ENCODE results near the gene CHMP5. TPM values are rescaled to one million over a fixed set of nuclear protein-coding genes. Genes with fewer than 3 reads are reported as not detected.

Gene CHMP5
- total RNA-seq, 4 donors from 2014 or later: 55.1 to 78.2 (median 60.3) TPM

DNA sequence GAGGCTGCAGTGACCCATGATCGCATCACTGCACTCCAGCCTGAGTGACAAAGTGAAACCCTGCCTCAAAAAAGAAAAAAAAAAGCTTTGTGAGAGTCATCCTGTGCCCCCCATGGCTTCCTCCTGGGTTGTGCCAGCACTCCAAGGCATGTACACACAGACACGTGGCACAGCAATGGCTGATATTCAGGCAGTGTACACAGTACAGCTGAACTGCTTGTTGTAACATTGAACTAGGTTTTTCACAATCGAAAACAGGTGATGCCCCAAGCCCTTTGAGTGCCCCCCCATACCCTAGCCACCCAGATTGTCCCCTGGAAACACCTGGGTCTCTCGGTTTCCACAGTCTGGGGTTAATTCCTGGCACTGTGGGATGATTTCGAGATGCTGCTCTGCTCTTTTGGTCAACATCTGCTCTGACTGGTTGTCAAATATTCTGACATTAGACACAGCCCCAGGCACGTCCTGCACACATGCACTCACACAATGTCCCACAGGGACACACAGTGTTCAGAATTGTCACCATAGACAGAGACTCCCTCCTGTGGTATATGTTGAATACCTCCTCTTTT lies 15.7 kb upstream of the CHMP5 start:
- no peak for DNase-seq
- Histone ChIP-seq H3K27ac (no peak overlapping the region), H3K9me3 (no peaks in the 10 kb centered on the region), H3K27me3 (no peaks in the 10 kb centered on the region), H3K4me3 (replicated peaks in 1 of 3) (no peak overlapping the region), H3K36me3 (peaks cover 8 to 13% of the 10 kb centered on the region in 2 donors), H3K4me1 (no peaks in the 10 kb centered on the region)
- intact Hi-C loops (cut with DNase I): no loop called here
- no peak for TF ChIP-seq POLR2A (IDR thresholded peaks at IDR 0.05)
- TF ChIP-seq, protein P1, sequence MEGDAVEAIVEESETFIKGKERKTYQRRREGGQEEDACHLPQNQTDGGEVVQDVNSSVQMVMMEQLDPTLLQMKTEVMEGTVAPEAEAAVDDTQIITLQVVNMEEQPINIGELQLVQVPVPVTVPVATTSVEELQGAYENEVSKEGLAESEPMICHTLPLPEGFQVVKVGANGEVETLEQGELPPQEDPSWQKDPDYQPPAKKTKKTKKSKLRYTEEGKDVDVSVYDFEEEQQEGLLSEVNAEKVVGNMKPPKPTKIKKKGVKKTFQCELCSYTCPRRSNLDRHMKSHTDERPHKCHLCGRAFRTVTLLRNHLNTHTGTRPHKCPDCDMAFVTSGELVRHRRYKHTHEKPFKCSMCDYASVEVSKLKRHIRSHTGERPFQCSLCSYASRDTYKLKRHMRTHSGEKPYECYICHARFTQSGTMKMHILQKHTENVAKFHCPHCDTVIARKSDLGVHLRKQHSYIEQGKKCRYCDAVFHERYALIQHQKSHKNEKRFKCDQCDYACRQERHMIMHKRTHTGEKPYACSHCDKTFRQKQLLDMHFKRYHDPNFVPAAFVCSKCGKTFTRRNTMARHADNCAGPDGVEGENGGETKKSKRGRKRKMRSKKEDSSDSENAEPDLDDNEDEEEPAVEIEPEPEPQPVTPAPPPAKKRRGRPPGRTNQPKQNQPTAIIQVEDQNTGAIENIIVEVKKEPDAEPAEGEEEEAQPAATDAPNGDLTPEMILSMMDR (IDR thresholded peaks at IDR 0.05): no peak
- WGBS, 2 donors: 83% methylated on average over 5 to 6 of the region's 6 CpGs

DNA sequence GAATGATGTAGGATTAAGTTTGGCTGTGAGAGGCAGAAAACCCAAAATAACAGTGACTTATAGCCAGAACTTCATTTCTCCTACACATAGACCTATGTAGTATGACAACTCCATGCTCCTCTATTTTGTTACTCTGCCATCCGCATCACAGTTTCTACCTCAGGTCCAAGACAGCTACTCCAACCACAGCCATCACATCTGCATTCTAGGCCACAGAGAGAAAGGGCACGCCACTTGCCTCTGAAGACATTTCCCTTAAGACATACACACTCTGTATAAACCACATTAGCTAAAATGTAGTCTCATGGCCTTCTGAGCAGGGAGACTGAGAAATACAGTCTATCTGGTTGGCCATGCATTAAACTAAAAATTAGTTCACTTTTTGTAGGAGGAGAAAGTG lies 14.9 kb upstream of the CHMP5 start:
- Histone ChIP-seq H3K4me1 (no peaks in the 10 kb centered on the region), H3K27me3 (no peaks in the 10 kb centered on the region), H3K4me3 (replicated peaks in 1 of 3) (no peak overlapping the region), H3K27ac (no peak overlapping the region), H3K9me3 (no peaks in the 10 kb centered on the region), H3K36me3 (peaks cover 16 to 20% of the 10 kb centered on the region in 2 donors)
- DNase-seq: no peak
- intact Hi-C loops (cut with DNase I): no loop called here
- 96 to 99% methylated on average over 2 of the region's 2 CpGs for WGBS, 2 donors
- TF ChIP-seq POLR2A (IDR thresholded peaks at IDR 0.05): no peak
- TF ChIP-seq, protein P1 (IDR thresholded peaks at IDR 0.05): no peak

DNA sequence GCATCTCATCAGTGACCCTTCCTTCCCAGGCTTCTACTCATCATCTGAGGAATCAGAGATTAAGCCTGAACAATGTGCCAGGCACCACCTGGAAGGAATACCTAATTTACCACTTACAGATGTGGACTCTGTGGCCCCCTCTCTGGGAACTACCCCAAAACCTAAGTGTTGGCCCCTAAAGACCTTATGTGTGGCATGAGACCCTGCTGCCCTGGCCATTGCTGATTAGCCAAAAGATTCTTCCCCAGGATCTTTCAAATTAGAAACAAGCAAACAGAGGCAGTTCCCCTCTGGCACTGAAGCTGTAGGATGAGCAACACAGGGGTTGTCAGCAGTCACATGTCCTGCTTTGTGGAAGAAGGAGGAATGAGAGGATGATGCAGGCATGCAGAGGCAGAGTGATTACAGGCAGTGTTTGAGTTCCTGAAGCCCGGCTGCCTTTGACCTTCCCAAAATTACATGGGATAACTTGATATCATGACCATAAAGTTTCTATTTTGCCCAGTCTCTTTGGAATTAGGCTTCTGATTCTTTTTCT lies 14.3 kb upstream of the CHMP5 start:
- TF ChIP-seq, protein P1 (IDR thresholded peaks at IDR 0.05): no peak
- TF ChIP-seq POLR2A (IDR thresholded peaks at IDR 0.05): no peak
- Histone ChIP-seq H3K27me3 (no peaks in the 10 kb centered on the region), H3K27ac (no peak overlapping the region), H3K36me3 (peaks cover 21 to 25% of the 10 kb centered on the region in 2 donors), H3K4me1 (no peaks in the 10 kb centered on the region), H3K9me3 (no peaks in the 10 kb centered on the region), H3K4me3 (replicated peaks in 1 of 3) (no peak overlapping the region)
- no peak for DNase-seq
- 83 to 94% methylated on average over 1 of the region's 1 CpG for WGBS, 2 donors
- intact Hi-C loops (cut with DNase I): no loop called here

DNA sequence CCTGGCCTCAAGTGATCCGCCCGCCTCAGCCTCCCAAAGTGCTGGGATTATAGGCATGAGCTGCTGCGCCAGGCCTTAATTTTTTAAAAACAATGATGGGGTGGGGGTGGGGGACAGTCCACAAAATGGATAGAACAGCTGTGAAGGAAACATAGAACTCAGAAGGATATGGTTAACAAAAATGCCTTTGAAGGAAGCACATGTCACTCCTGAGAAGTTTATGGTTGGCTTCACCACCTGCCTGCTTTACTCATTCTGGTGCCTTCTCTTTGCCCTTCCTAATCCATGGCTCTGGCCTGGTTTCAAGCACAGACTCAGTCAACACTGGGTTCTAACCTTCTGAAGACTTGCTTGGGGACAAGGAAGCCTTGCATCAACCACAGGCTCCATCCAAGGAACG lies 10.6 kb upstream of the CHMP5 start:
- no peaks in the 10 kb centered on the region for H3K9me3 ChIP-seq
- no peak overlapping the region for H3K4me3 ChIP-seq (replicated peaks in 1 of 3)
- H3K27me3 ChIP-seq: no peaks in the 10 kb centered on the region
- intact Hi-C loops (cut with DNase I): no loop called here
- no peak for DNase-seq
- 96 to 97% methylated on average over 4 of the region's 4 CpGs for WGBS, 2 donors
- TF ChIP-seq POLR2A (IDR thresholded peaks at IDR 0.05): no peak
- TF ChIP-seq, protein P1 (IDR thresholded peaks at IDR 0.05): no peak
- no peaks in the 10 kb centered on the region for H3K4me1 ChIP-seq
- H3K36me3 ChIP-seq: peaks cover 54 to 60% of the 10 kb centered on the region in 2 donors
- H3K27ac ChIP-seq: no peak overlapping the region

DNA sequence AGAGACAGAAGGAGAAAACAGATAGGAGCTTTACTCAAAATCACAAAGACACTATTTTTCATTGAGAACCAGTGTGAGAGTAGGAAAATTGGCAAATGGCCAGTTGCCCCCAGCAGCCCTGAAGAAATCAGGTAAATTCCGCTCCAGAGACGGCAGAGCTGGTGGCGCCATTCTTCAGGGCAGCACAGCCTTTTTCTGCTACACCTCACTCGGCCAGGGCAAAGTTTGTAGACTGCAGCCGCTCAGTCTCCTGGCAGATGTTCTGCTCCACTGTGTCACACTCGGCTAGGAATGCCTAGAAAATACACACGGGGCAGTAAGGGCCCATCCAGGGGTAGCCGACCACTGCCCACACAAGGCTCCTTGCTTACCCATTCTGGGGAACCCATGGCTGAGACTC lies 9.8 kb upstream of the CHMP5 start:
- H3K27ac ChIP-seq: no peak overlapping the region
- TF ChIP-seq, protein P1 (IDR thresholded peaks at IDR 0.05): no peak
- H3K4me1 ChIP-seq: no peaks in the 10 kb centered on the region
- H3K36me3 ChIP-seq: peaks cover 61 to 68% of the 10 kb centered on the region in 2 donors
- H3K4me3 ChIP-seq (replicated peaks in 1 of 3): no peak overlapping the region
- H3K27me3 ChIP-seq: no peaks in the 10 kb centered on the region
- no peaks in the 10 kb centered on the region for H3K9me3 ChIP-seq
- 88 to 90% methylated on average over 8 of the region's 8 CpGs for WGBS, 2 donors
- intact Hi-C loops (cut with DNase I): no loop called here
- DNase-seq: no peak

Data from thyroid gland (tissue), 4 donors.